ENCODE measurements around the gene ONECUT3.
"Not testable (repeated sequence)": the region's sequence is repeated elsewhere in the genome, so short reads cannot be mapped to it uniquely, and the experiment has no call there.

Gene ONECUT3

GRCh38 chr19:1756705-1757465, 3.6 kb downstream of the ONECUT3 start:
- no peak overlapping the region for H3K4me3 Mint-ChIP-seq
- H3K9me3 Mint-ChIP-seq: no peaks in the 10 kb centered on the region
- peak overlapping the region; percentile 82 for H3K27ac Mint-ChIP-seq
- peaks cover 3% of the 10 kb centered on the region for H3K36me3 Mint-ChIP-seq (ENCODE audit: low read depth)
- H3K27me3 Mint-ChIP-seq (ENCODE audit: low read depth): peaks cover 73% of the 10 kb centered on the region
- no peak for DNase-seq (ENCODE audit: low spot score)
- H3K4me1 Mint-ChIP-seq (ENCODE audit: low read depth): peaks cover 4% of the 10 kb centered on the region

GRCh38 chr19:1757468-1758230, 4.3 kb downstream of the ONECUT3 start:
- no peaks in the 10 kb centered on the region for H3K9me3 Mint-ChIP-seq
- H3K4me1 Mint-ChIP-seq (ENCODE audit: low read depth): peaks cover 4% of the 10 kb centered on the region
- H3K27ac Mint-ChIP-seq: peak overlapping the region; percentile 82
- DNase-seq (ENCODE audit: low spot score): no peak
- H3K4me3 Mint-ChIP-seq: no peak overlapping the region
- peaks cover 3% of the 10 kb centered on the region for H3K36me3 Mint-ChIP-seq (ENCODE audit: low read depth)
- peaks cover 67% of the 10 kb centered on the region for H3K27me3 Mint-ChIP-seq (ENCODE audit: low read depth)

GRCh38 chr19:1758231-1758577, 4.9 kb downstream of the ONECUT3 start:
- DNase-seq (ENCODE audit: low spot score): no peak
- peaks cover 67% of the 10 kb centered on the region for H3K27me3 Mint-ChIP-seq (ENCODE audit: low read depth)
- H3K9me3 Mint-ChIP-seq: no peaks in the 10 kb centered on the region
- H3K36me3 Mint-ChIP-seq (ENCODE audit: low read depth): peaks cover 3% of the 10 kb centered on the region
- H3K4me3 Mint-ChIP-seq: no peak overlapping the region
- no peak overlapping the region for H3K27ac Mint-ChIP-seq
- H3K4me1 Mint-ChIP-seq (ENCODE audit: low read depth): peaks cover 4% of the 10 kb centered on the region

- H3K4me1 Mint-ChIP-seq (ENCODE audit: low read depth): peaks cover 4% of the 10 kb centered on the region
- no peak overlapping the region for H3K27ac Mint-ChIP-seq
- no peak overlapping the region for H3K4me3 Mint-ChIP-seq
- no peak for DNase-seq (ENCODE audit: low spot score)
- H3K9me3 Mint-ChIP-seq: no peaks in the 10 kb centered on the region
- H3K36me3 Mint-ChIP-seq (ENCODE audit: low read depth): peaks cover 3% of the 10 kb centered on the region
- H3K27me3 Mint-ChIP-seq (ENCODE audit: low read depth): peaks cover 75% of the 10 kb centered on the region
These were observed 5.9 kb downstream of the ONECUT3 start for GRCh38 chr19:1758959-1759903.

- Mint-ChIP-seq H3K9me3 (no peaks in the 10 kb centered on the region), H3K4me1 (ENCODE audit: low read depth) (peaks cover 4% of the 10 kb centered on the region), H3K36me3 (ENCODE audit: low read depth) (peaks cover 1% of the 10 kb centered on the region), H3K27ac (no peak overlapping the region), H3K4me3 (no peak overlapping the region), H3K27me3 (ENCODE audit: low read depth) (peaks cover 79% of the 10 kb centered on the region)
- DNase-seq (ENCODE audit: low spot score): no peak
These were observed 6.7 kb downstream of the ONECUT3 start for GRCh38 chr19:1760020-1760419.

GRCh38 chr19:1760786-1761527, 7.7 kb downstream of the ONECUT3 start:
- not testable (repeated sequence) for H3K9me3 Mint-ChIP-seq; H3K36me3 Mint-ChIP-seq (ENCODE audit: low read depth); H3K27ac Mint-ChIP-seq; H3K4me1 Mint-ChIP-seq (ENCODE audit: low read depth); DNase-seq (ENCODE audit: low spot score); H3K4me3 Mint-ChIP-seq
- peaks cover 83% of the 10 kb centered on the region for H3K27me3 Mint-ChIP-seq (ENCODE audit: low read depth)

GRCh38 chr19:1761528-1762242, 8.4 kb downstream of the ONECUT3 start:
- H3K9me3 Mint-ChIP-seq: no peaks in the 10 kb centered on the region
- no peaks in the 10 kb centered on the region for H3K36me3 Mint-ChIP-seq (ENCODE audit: low read depth)
- H3K4me3 Mint-ChIP-seq: no peak overlapping the region
- DNase-seq (ENCODE audit: low spot score): no peak
- H3K4me1 Mint-ChIP-seq (ENCODE audit: low read depth): peaks cover 2% of the 10 kb centered on the region
- peak overlapping the region; percentile 60 for H3K27ac Mint-ChIP-seq
- peaks cover 80% of the 10 kb centered on the region for H3K27me3 Mint-ChIP-seq (ENCODE audit: low read depth)

GRCh38 chr19:1762243-1763117, 9.2 kb downstream of the ONECUT3 start:
- no peak for DNase-seq (ENCODE audit: low spot score)
- Mint-ChIP-seq H3K27ac (no peak overlapping the region), H3K9me3 (no peaks in the 10 kb centered on the region), H3K36me3 (ENCODE audit: low read depth) (no peaks in the 10 kb centered on the region), H3K4me3 (no peak overlapping the region), H3K4me1 (ENCODE audit: low read depth) (no peaks in the 10 kb centered on the region), H3K27me3 (ENCODE audit: low read depth) (peaks cover 78% of the 10 kb centered on the region)

- DNase-seq (ENCODE audit: low spot score): no peak
- H3K4me3 Mint-ChIP-seq: no peak overlapping the region
- no peak overlapping the region for H3K27ac Mint-ChIP-seq
- H3K36me3 Mint-ChIP-seq (ENCODE audit: low read depth): no peaks in the 10 kb centered on the region
- peaks cover 75% of the 10 kb centered on the region for H3K27me3 Mint-ChIP-seq (ENCODE audit: low read depth)
- no peaks in the 10 kb centered on the region for H3K4me1 Mint-ChIP-seq (ENCODE audit: low read depth)
- H3K9me3 Mint-ChIP-seq: no peaks in the 10 kb centered on the region
These were observed 10.6 kb downstream of the ONECUT3 start for GRCh38 chr19:1763648-1764639.

- H3K27ac Mint-ChIP-seq: no peak overlapping the region
- H3K27me3 Mint-ChIP-seq (ENCODE audit: low read depth): peaks cover 69% of the 10 kb centered on the region
- H3K36me3 Mint-ChIP-seq (ENCODE audit: low read depth): no peaks in the 10 kb centered on the region
- no peak overlapping the region for H3K4me3 Mint-ChIP-seq
- no peak for DNase-seq (ENCODE audit: low spot score)
- H3K4me1 Mint-ChIP-seq (ENCODE audit: low read depth): no peaks in the 10 kb centered on the region
- no peaks in the 10 kb centered on the region for H3K9me3 Mint-ChIP-seq
These were observed 11.4 kb downstream of the ONECUT3 start for GRCh38 chr19:1764729-1765128.

GRCh38 chr19:1765232-1765903, 12.1 kb downstream of the ONECUT3 start:
- H3K4me1 Mint-ChIP-seq (ENCODE audit: low read depth): no peaks in the 10 kb centered on the region
- H3K27ac Mint-ChIP-seq: no peak overlapping the region
- peaks cover 4% of the 10 kb centered on the region for H3K9me3 Mint-ChIP-seq
- H3K36me3 Mint-ChIP-seq (ENCODE audit: low read depth): no peaks in the 10 kb centered on the region
- H3K4me3 Mint-ChIP-seq: no peak overlapping the region
- peaks cover 70% of the 10 kb centered on the region for H3K27me3 Mint-ChIP-seq (ENCODE audit: low read depth)
- DNase-seq (ENCODE audit: low spot score): no peak

Measured in T-helper 2 cell treated with Interferon-gamma antibody and Interleukin-4, amounts not matched to agents 5 μg/mL and 100 μg/mL, for 36 hours (primary cell).